ENCODE results near the gene ZNF652. TPM values are rescaled to one million over a fixed set of nuclear protein-coding genes. Genes with fewer than 3 reads are reported as not detected.
"Not testable (repeated sequence)": the region's sequence is repeated elsewhere in the genome, so short reads cannot be mapped to it uniquely, and the experiment has no call there.

The ZNF652 gene
- total RNA-seq, 1 experiment from 2014 or later = 18.3 TPM

- DNase-seq (ENCODE audit: low spot score) = not testable (repeated sequence)
Measured at GRCh38 chr17:49261540-49261939, 100.5 kb downstream of the ZNF652 start.

GRCh38 chr17:49260817-49261291 is 101.2 kb downstream of the ZNF652 start:
- DNase-seq (ENCODE audit: low spot score) = no peak

GRCh38 chr17:49260011-49260816 is 101.8 kb downstream of the ZNF652 start:
- DNase-seq (ENCODE audit: low spot score) = no peak

- no peak for DNase-seq (ENCODE audit: low spot score)
Measured at GRCh38 chr17:49259663-49260010, 102.4 kb downstream of the ZNF652 start.

DNA sequence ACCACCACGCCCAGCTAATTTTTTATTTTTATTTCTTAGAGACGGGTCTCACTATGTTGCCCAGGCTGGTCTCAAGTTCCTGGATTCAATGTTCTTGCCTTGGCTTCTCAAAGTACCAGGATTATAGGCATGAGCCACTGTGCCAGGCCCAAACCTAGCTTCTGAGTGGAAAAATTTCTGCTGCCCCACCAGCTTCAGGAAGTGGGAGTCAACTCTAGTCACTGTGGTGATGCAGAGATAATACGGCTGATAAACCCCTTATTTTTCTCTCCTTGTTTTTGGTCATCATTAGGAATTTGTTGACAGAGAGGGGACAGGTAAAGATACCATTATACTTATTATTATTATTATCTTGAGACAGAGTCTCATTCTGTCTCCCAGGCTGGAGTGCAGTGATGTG is 103.7 kb downstream of the ZNF652 start:
- DNase-seq (ENCODE audit: low spot score) = no peak

DNA sequence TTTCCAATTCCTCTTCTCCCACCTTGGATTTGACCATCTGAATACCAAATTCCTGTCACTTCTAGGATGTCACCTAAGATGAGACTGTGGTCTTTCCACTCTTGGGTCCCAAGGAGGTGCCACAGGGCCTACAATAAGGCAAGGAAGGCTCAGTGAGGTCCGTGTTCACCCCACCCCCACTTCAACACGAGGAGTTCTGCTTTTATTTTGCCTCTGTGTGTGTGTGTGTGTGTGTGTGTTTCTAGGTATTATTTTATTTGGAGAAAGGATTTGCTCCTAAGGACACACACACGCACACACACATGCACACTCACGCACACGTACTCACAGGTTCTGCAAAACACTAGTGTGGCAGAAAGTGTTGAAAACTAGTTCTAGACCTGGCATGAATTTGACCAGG is 106.9 kb downstream of the ZNF652 start:
- DNase-seq (ENCODE audit: low spot score) = no peak

- DNase-seq (ENCODE audit: low spot score) = no peak
Measured at GRCh38 chr17:49254066-49254465, 108.0 kb downstream of the ZNF652 start.

DNA sequence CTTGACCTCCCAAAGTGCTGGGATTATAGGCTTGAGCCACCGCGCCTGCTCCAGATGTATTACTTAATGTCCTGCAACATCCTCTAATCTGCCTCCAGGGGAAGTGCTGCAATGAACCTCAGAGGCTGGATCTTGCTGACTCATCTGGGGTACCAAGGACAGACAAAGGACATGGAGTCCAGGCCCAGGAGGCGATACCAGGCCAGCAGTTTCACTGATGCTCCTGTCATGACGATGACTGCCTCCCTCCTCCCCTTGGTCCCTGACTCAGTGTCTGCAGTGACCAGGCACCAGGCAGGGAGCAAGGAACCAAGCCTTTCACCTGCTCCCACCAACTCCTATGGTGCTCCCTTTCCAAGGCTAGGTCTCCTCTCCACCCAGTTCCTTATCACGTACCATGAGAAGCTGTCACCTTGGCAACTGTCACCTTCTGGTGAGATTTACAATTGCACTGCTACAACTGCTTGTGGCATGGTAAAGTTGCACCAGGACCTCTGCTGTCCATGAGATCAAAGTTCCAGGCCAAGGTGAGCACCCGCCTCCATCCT is 109.8 kb downstream of the ZNF652 start:
- peak; percentile 58 for DNase-seq (ENCODE audit: low spot score)

DNA sequence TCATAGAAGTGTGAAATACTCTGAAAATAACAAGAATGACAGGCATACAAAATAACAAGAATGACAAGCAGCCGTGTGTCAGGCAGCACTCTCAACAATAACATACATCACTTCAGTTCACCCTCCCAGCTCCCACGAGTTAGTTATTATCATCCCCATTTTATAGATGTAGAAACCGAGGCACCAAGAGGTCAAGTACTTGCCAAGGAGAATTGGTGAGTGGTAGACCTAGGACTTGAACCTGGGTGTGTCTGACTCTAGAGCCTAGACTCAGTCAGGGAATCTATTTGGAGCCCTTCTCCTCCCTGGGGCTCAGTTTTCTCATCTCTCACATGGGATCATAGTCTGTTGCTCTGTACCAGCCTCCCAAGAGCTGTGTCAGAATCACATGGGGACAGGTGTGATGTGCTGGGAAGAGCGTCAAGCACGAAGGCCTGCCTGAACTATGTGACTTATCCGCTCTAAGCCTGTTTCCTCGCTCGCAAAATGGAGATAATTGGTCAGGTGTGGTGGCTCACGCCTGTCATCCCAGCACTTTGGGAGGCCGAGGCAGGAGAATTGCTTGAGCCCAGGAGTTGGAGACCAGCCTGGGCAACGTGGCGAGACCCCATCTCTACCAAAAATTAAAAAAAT is 112.0 kb downstream of the ZNF652 start:
- DNase-seq (ENCODE audit: low spot score) = no peak

DNA sequence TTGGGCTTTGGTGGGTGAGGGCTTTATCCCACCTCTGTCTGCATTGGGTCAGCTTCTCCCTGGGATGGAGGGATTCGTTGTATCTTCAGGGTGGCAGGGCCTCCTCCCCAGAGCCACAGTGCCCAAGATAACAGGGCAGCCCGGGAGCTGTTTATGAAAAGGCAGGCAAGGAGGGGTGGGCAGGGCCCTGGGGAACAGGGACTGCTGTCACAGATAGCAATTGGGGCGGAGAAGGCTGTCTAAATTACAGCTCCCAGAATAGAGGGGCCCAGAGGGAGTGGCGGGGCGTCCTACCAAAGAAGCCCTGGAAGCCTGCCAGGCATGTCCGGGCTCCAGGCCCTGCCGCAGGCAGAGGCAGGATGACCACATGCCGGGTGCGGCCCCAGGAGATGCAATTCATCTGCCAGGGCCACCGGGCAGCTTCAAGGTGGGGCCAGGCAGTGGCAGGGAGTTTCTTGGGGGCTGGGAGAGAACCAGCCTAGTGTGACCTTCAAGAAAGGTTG is 112.7 kb downstream of the ZNF652 start:
- no peak for DNase-seq (ENCODE audit: low spot score)

GRCh38 chr17:49247944-49248343 is 114.1 kb downstream of the ZNF652 start:
- DNase-seq (ENCODE audit: low spot score) = no peak

DNA sequence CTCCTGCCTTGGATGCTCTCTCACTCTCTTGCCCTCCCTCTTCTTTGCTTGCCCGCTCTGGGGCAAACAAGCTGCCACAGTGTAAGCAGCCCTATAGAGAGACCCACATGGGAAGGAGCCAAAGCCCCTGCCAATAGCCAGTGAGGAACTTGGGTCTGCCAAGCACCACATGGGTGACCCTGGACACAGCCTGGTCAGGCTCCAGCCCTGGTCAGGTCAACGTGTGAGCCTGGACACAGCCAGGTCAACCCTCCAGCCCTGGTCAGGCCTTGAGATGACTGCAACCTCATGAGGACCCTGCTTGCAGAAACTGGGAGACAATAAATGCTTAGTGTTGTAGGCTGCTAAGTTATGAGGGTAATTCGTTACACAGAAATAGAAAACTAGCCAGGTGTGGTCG is 117.2 kb downstream of the ZNF652 start:
- DNase-seq (ENCODE audit: low spot score) = no peak

Other genes starting within 250 kb of the ZNF652 start
- not detected in 2 replicates for gene B4GALNT2, start 229.5 kb downstream of the ZNF652 start, total RNA-seq (2014; rRNA removed; shearing (Covaris generic))
- gene GNGT2, start 151.7 kb downstream of the ZNF652 start, total RNA-seq (2014; rRNA removed; shearing (Covaris generic)) = 0.87 TPM in 1 of 2 replicates, not detected in the other
- gene ABI3, start 151.5 kb downstream of the ZNF652 start, total RNA-seq (2014; rRNA removed; shearing (Covaris generic)) = not detected in 2 replicates
- gene PHOSPHO1, start 131.5 kb downstream of the ZNF652 start, total RNA-seq (2014; rRNA removed; shearing (Covaris generic)) = 0.74 and 0.88 TPM in 2 replicates
- gene PHB1, start 52.6 kb upstream of the ZNF652 start, total RNA-seq (2014; rRNA removed; shearing (Covaris generic)) = 232 and 233 TPM in 2 replicates
- gene NGFR, start 133.0 kb upstream of the ZNF652 start, total RNA-seq (2014; rRNA removed; shearing (Covaris generic)) = 0.37 TPM in 2 replicates
- 0.15 and 0.23 TPM in 2 replicates for gene NXPH3, start 213.6 kb upstream of the ZNF652 start, total RNA-seq (2014; rRNA removed; shearing (Covaris generic))

All from H4 (cell line).